ENCODE results near the gene RASAL2.

The RASAL2 gene

GRCh38 chr1:178450871-178451270 is 357.0 kb downstream of the RASAL2 start:
- Mint-ChIP-seq H3K4me3 (no peak overlapping the region), H3K27me3 (ENCODE audit: low read depth) (no peaks in the 10 kb centered on the region), H3K9me3 (no peaks in the 10 kb centered on the region)

GRCh38 chr1:178451529-178451928 is 357.6 kb downstream of the RASAL2 start:
- no peak overlapping the region for H3K27ac Mint-ChIP-seq

More at GRCh38 chr1:178450871-178451270, 357.0 kb downstream of the RASAL2 start:
- no peak for TF ChIP-seq CTCF (IDR thresholded peaks at IDR 0.05; ENCODE audit: unreplicated experiment in 3 of 3)
- Mint-ChIP-seq H3K27ac (no peak overlapping the region), H3K36me3 (ENCODE audit: low read depth) (peaks cover 5% of the 10 kb centered on the region), H3K4me1 (no peaks in the 10 kb centered on the region)

GRCh38 chr1:178452013-178452412 is 358.1 kb downstream of the RASAL2 start:
- Mint-ChIP-seq H3K4me1 (no peaks in the 10 kb centered on the region), H3K27ac (no peak overlapping the region)

More at GRCh38 chr1:178451529-178451928, 357.6 kb downstream of the RASAL2 start:
- Mint-ChIP-seq H3K4me1 (no peaks in the 10 kb centered on the region), H3K9me3 (no peaks in the 10 kb centered on the region), H3K27me3 (ENCODE audit: low read depth) (no peaks in the 10 kb centered on the region), H3K36me3 (ENCODE audit: low read depth) (peaks cover 9% of the 10 kb centered on the region), H3K4me3 (no peak overlapping the region)
- TF ChIP-seq CTCF (IDR thresholded peaks at IDR 0.05; ENCODE audit: unreplicated experiment in 3 of 3) = no peak

GRCh38 chr1:178456472-178456871 is 362.6 kb downstream of the RASAL2 start:
- Mint-ChIP-seq H3K9me3 (no peaks in the 10 kb centered on the region), H3K27ac (no peak overlapping the region), H3K4me3 (no peak overlapping the region), H3K27me3 (ENCODE audit: low read depth) (no peaks in the 10 kb centered on the region), H3K4me1 (no peaks in the 10 kb centered on the region), H3K36me3 (ENCODE audit: low read depth) (peaks cover 18% of the 10 kb centered on the region)
- TF ChIP-seq CTCF (IDR thresholded peaks at IDR 0.05; ENCODE audit: unreplicated experiment in 3 of 3) = no peak

More at GRCh38 chr1:178452013-178452412, 358.1 kb downstream of the RASAL2 start:
- Mint-ChIP-seq H3K36me3 (ENCODE audit: low read depth) (peaks cover 13% of the 10 kb centered on the region), H3K27me3 (ENCODE audit: low read depth) (no peaks in the 10 kb centered on the region), H3K4me3 (no peak overlapping the region), H3K9me3 (no peaks in the 10 kb centered on the region)
- TF ChIP-seq CTCF (IDR thresholded peaks at IDR 0.05; ENCODE audit: unreplicated experiment in 3 of 3) = no peak

- Mint-ChIP-seq H3K4me3 (no peak overlapping the region), H3K4me1 (no peaks in the 10 kb centered on the region), H3K36me3 (ENCODE audit: low read depth) (peaks cover 13% of the 10 kb centered on the region), H3K27me3 (ENCODE audit: low read depth) (no peaks in the 10 kb centered on the region), H3K27ac (no peak overlapping the region), H3K9me3 (no peaks in the 10 kb centered on the region)
- TF ChIP-seq CTCF (IDR thresholded peaks at IDR 0.05; ENCODE audit: unreplicated experiment in 3 of 3) = no peak
These were observed 363.7 kb downstream of the RASAL2 start for GRCh38 chr1:178457651-178458050.

- peaks cover 13% of the 10 kb centered on the region for H3K36me3 Mint-ChIP-seq (ENCODE audit: low read depth)
- H3K4me1 Mint-ChIP-seq = no peaks in the 10 kb centered on the region
- H3K27me3 Mint-ChIP-seq (ENCODE audit: low read depth) = no peaks in the 10 kb centered on the region
- no peak for TF ChIP-seq CTCF (IDR thresholded peaks at IDR 0.05; ENCODE audit: unreplicated experiment in 3 of 3)
- no peak overlapping the region for H3K27ac Mint-ChIP-seq
- H3K9me3 Mint-ChIP-seq = no peaks in the 10 kb centered on the region
- H3K4me3 Mint-ChIP-seq = no peak overlapping the region
These were observed 364.3 kb downstream of the RASAL2 start for GRCh38 chr1:178458203-178458602.

Data from nephron (organoid).